ENCODE data around the gene ZNF500.

ZNF500 gene

DNA sequence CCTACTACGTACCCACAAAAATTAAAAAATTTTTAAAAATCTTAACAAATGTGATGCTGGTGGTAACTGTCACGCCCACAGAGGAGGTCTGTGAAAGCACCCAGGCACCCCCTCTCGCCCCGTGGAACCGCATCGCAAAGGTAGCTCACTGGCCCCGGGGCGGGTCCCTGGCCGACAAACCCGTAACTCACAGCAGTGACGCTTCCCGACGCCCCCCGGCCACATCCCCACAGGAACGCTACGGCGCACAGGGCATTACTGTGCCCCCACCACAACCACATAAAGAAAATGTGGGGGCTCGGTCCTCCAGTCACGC lies 33.3 kb downstream of the ZNF500 start:
- TF ChIP-seq SIN3A (IDR thresholded peaks at IDR 0.05; ENCODE audit: borderline replicate concordance, insufficient read depth, low read length) (no peak), POLR2AphosphoS5 (IDR thresholded peaks at IDR 0.05; ENCODE audit: low read depth, low read length) (no peak), REST (IDR thresholded peaks at IDR 0.05; ENCODE audit: insufficient read depth in 1 of 2, low read depth in 2 of 2, low read length in 2 of 2) (no peak)

DNA sequence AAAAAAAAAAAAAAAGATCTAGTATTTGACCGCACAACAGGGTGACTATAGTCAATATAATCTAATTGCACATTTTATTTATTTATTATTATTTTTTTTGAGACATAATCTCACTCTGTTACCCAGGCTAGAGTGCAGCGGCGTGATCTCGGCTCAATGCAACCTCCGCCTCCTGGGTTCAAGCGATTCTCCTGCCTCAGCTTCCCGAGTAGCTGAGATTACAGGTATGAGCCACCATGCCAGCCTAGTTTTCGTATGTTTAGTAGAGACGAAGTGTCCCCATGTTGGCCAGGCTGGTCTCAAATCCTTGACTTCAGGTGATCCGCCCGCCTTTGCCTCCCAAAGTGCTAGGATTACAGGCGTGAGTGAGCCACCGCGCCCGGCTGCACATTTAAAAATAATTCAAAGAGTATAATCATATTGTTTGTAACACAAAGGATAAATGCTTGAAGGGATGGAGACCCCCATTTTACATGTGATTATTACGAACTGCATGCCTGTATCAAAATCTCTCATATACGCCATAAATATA lies 33.7 kb downstream of the ZNF500 start:
- TF ChIP-seq TAF1 (IDR thresholded peaks at IDR 0.05; ENCODE audit: borderline replicate concordance, insufficient read depth, low read length): no peak
- no peak for TF ChIP-seq REST (IDR thresholded peaks at IDR 0.05; ENCODE audit: insufficient read depth in 1 of 2, low read depth in 2 of 2, low read length in 2 of 2)

DNA sequence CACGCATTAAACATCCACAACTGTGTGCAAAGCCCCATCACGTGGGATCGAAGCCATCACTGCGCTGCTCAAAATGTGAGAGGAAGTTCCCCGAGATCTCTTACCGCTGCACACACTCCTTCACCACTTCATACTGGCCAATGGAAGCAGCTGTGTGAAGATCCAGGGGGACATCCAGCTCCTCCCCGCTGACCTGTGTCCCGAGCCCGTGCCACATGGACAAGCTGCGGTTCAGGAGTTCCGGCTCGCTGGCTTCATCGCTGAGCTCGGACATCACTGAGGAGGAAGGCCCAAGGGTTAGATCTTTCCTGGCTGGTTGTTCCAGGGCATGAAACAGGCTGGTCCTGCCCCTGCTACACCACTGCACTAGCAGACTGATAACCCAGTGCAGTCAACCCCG lies 37.1 kb downstream of the ZNF500 start:
- TF ChIP-seq TAF1 (IDR thresholded peaks at IDR 0.05; ENCODE audit: borderline replicate concordance, insufficient read depth, low read length) (no peak), FOXP2 (optimal IDR thresholded peaks at IDR 0.05; ENCODE audit: borderline replicate concordance, extremely low read depth, extremely low read length, insufficient read depth) (no peak), POLR2AphosphoS5 (IDR thresholded peaks at IDR 0.05; ENCODE audit: low read depth, low read length) (no peak), REST (IDR thresholded peaks at IDR 0.05; ENCODE audit: insufficient read depth in 1 of 2, low read depth in 2 of 2, low read length in 2 of 2) (no peak), SIN3A (IDR thresholded peaks at IDR 0.05; ENCODE audit: borderline replicate concordance, insufficient read depth, low read length) (no peak)

- no peak for TF ChIP-seq SIN3A (IDR thresholded peaks at IDR 0.05; ENCODE audit: borderline replicate concordance, insufficient read depth, low read length)
- no peak for TF ChIP-seq POLR2AphosphoS5 (IDR thresholded peaks at IDR 0.05; ENCODE audit: low read depth, low read length)
- no peak for TF ChIP-seq REST (IDR thresholded peaks at IDR 0.05; ENCODE audit: insufficient read depth in 1 of 2, low read depth in 2 of 2, low read length in 2 of 2)
- no peak for TF ChIP-seq FOXP2 (optimal IDR thresholded peaks at IDR 0.05; ENCODE audit: borderline replicate concordance, extremely low read depth, extremely low read length, insufficient read depth)
- no peak for TF ChIP-seq TAF1 (IDR thresholded peaks at IDR 0.05; ENCODE audit: borderline replicate concordance, insufficient read depth, low read length)
These were observed 38.3 kb downstream of the ZNF500 start for GRCh38 chr16:4728676-4729075.

DNA sequence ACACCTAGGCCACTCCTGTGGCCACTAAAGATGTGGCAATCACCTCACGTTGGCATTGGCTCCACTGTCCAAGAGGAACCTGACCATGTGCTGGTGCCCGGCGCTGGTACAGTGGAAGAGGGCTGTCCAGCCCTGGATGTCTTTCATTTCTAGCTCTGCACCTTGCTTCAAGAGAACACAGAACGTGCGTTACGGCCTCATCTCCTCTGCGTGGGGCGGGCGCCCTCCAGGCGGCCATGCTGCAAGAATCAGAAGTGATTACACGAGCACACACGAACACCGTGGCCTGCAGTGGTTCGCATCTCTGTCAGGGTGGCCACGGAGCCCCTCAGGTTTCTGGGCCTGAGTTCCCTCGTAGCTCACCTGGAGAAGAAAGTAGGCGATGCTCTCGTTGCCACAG lies 40.3 kb downstream of the ZNF500 start:
- TF ChIP-seq SIN3A (IDR thresholded peaks at IDR 0.05; ENCODE audit: borderline replicate concordance, insufficient read depth, low read length) (no peak), REST (IDR thresholded peaks at IDR 0.05; ENCODE audit: insufficient read depth in 1 of 2, low read depth in 2 of 2, low read length in 2 of 2) (no peak), FOXP2 (optimal IDR thresholded peaks at IDR 0.05; ENCODE audit: borderline replicate concordance, extremely low read depth, extremely low read length, insufficient read depth) (no peak), POLR2AphosphoS5 (IDR thresholded peaks at IDR 0.05; ENCODE audit: low read depth, low read length) (no peak), TAF1 (IDR thresholded peaks at IDR 0.05; ENCODE audit: borderline replicate concordance, insufficient read depth, low read length) (no peak)
